Measurements from ENCODE around the gene PLEKHS1.

DNA sequence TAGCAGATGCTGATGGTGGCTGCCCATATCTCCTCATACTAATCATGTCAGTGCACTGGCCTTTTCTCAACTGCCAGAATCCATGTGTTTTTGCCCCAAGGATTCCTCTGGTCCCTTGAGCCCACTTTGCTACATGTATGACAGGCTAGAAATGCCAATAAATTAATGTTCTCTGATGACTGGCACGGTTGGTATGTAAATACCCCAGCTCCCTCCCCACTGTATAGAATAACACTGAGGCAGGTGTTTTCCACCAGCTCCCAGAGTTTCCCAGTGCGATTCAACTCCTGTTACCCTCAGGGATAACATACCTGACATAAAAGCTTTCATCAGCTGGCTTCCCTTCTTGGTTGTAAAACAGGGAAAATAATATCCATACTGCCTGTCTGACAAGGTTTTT lies 9.0 kb upstream of the PLEKHS1 start:
- TF ChIP-seq, protein P1, sequence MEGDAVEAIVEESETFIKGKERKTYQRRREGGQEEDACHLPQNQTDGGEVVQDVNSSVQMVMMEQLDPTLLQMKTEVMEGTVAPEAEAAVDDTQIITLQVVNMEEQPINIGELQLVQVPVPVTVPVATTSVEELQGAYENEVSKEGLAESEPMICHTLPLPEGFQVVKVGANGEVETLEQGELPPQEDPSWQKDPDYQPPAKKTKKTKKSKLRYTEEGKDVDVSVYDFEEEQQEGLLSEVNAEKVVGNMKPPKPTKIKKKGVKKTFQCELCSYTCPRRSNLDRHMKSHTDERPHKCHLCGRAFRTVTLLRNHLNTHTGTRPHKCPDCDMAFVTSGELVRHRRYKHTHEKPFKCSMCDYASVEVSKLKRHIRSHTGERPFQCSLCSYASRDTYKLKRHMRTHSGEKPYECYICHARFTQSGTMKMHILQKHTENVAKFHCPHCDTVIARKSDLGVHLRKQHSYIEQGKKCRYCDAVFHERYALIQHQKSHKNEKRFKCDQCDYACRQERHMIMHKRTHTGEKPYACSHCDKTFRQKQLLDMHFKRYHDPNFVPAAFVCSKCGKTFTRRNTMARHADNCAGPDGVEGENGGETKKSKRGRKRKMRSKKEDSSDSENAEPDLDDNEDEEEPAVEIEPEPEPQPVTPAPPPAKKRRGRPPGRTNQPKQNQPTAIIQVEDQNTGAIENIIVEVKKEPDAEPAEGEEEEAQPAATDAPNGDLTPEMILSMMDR (conservative IDR thresholded peaks at IDR 0.05) = no peak
- no peak for TF ChIP-seq EZH2 (IDR thresholded peaks at IDR 0.05; ENCODE audit: low read depth)

Data from PC-9 (cell line).